Left lobe of liver (tissue), 2 donors: ENCODE data around the gene CST3. TPM values are rescaled to one million over a fixed set of nuclear protein-coding genes. Genes with fewer than 3 reads are reported as not detected.
"Not testable (repeated sequence)": the region's sequence is repeated elsewhere in the genome, so short reads cannot be mapped to it uniquely, and the experiment has no call there.

Source experiments
- ATAC-seq: fragments of 200-7000 bp; cut with Tn5 transposase; one replicate; pipeline ENCODE4 v1.9.1; 2020; ENCODE audit warnings: mild to moderate bottlenecking, moderate library complexity
- DNase-seq: peaks from one replicate; pipeline ENCODE4 v3.0.0-alpha.2; 2020; ENCODE audit warnings: low spot score
- total RNA-seq: library from RNA; stranded (reverse); gene quantifications from one replicate; pipeline ENCODE4 v1.2.1, GENCODE V29; 2021
- donor health status: DM: no; HTN: no; CAD: no; lungs with moderate emphysema.
- donor health status: DM: no; HTN: yes; CAD: no.

Gene CST3
- total RNA-seq, 1 donor from 2014 or later: 1,478 TPM

- ATAC-seq (peak; percentile 4), DNase-seq (no peak)
Observed at GRCh38 chr20:23629542-23630391, 8.0 kb downstream of the CST3 start.

- DNase-seq (no peak), ATAC-seq (peak; percentile 12)
Observed at GRCh38 chr20:23629017-23629541, 8.7 kb downstream of the CST3 start.

GRCh38 chr20:23628402-23629016 is 9.2 kb downstream of the CST3 start:
- DNase-seq (no peak), ATAC-seq (no peak)

GRCh38 chr20:23627501-23627900 is 10.3 kb downstream of the CST3 start:
- no peak for ATAC-seq
- DNase-seq: no peak

GRCh38 chr20:23626040-23626620 is 11.6 kb downstream of the CST3 start:
- no peak for DNase-seq
- ATAC-seq: no peak

- ATAC-seq: no peak
- DNase-seq: no peak
Observed at GRCh38 chr20:23625236-23625964, 12.4 kb downstream of the CST3 start.

- no peak for DNase-seq
- ATAC-seq: no peak
Observed at GRCh38 chr20:23624324-23624691, 13.4 kb downstream of the CST3 start.

GRCh38 chr20:23623666-23624323 is 14.0 kb downstream of the CST3 start:
- ATAC-seq: no peak
- DNase-seq: no peak

GRCh38 chr20:23622839-23623343 is 14.9 kb downstream of the CST3 start:
- DNase-seq: no peak
- peak; percentile 86 for ATAC-seq

GRCh38 chr20:23622401-23622800 is 15.4 kb downstream of the CST3 start:
- ATAC-seq, DNase-seq: not testable (repeated sequence)

- DNase-seq, ATAC-seq: not testable (repeated sequence)
Observed at GRCh38 chr20:23620670-23621386, 16.9 kb downstream of the CST3 start.

GRCh38 chr20:23614163-23614562 is 23.6 kb downstream of the CST3 start:
- DNase-seq: no peak
- ATAC-seq: no peak

GRCh38 chr20:23613676-23614075 is 24.1 kb downstream of the CST3 start:
- no peak for DNase-seq
- ATAC-seq: no peak

- ATAC-seq (no peak), DNase-seq (no peak)
Observed at GRCh38 chr20:23612396-23612795, 25.4 kb downstream of the CST3 start.

GRCh38 chr20:23609486-23610109 is 28.2 kb downstream of the CST3 start:
- ATAC-seq: no peak
- DNase-seq: no peak

GRCh38 chr20:23608251-23608846 is 29.4 kb downstream of the CST3 start:
- ATAC-seq (no peak), DNase-seq (no peak)

- no peak for DNase-seq
- ATAC-seq: no peak
Observed at GRCh38 chr20:23607497-23608245, 30.1 kb downstream of the CST3 start.

- DNase-seq: peak; percentile 73
- ATAC-seq: peak; percentile 98
Observed at GRCh38 chr20:23606652-23607049, 31.1 kb downstream of the CST3 start.
